Measurements from ENCODE around the gene CARS1. TPM values are rescaled to one million over a fixed set of nuclear protein-coding genes. Genes with fewer than 3 reads are reported as not detected.

Gene CARS1
- total RNA-seq, 1 donor from 2014 or later = 35.7 TPM

GRCh38 chr11:3037040-3037944 is 19.9 kb downstream of the CARS1 start:
- peak; percentile 68 for DNase-seq

- no peak for DNase-seq
These were observed 20.8 kb downstream of the CARS1 start for GRCh38 chr11:3036419-3036818.

- DNase-seq = no peak
These were observed 21.9 kb downstream of the CARS1 start for GRCh38 chr11:3035333-3035732.

- DNase-seq = no peak
These were observed 26.7 kb downstream of the CARS1 start for GRCh38 chr11:3030289-3031070.

GRCh38 chr11:3028813-3029212 is 28.4 kb downstream of the CARS1 start:
- DNase-seq = no peak

- no peak for DNase-seq
These were observed 30.4 kb downstream of the CARS1 start for GRCh38 chr11:3026803-3027202.

- no peak for DNase-seq
These were observed 34.2 kb downstream of the CARS1 start for GRCh38 chr11:3022982-3023381.

- no peak for DNase-seq
These were observed 34.8 kb downstream of the CARS1 start for GRCh38 chr11:3022300-3022967.

- DNase-seq = no peak
These were observed 36.1 kb downstream of the CARS1 start for GRCh38 chr11:3021125-3021524.

GRCh38 chr11:3020011-3020410 is 37.2 kb downstream of the CARS1 start:
- no peak for DNase-seq

GRCh38 chr11:3018596-3018995 is 38.6 kb downstream of the CARS1 start:
- no peak for DNase-seq

GRCh38 chr11:3016861-3017260 is 40.4 kb downstream of the CARS1 start:
- DNase-seq = no peak

GRCh38 chr11:3015796-3016195 is 41.4 kb downstream of the CARS1 start:
- DNase-seq = no peak

- no peak for DNase-seq
These were observed 42.3 kb downstream of the CARS1 start for GRCh38 chr11:3014943-3015342.

GRCh38 chr11:3014057-3014938 is 42.9 kb downstream of the CARS1 start:
- DNase-seq = no peak

- no peak for DNase-seq
These were observed 45.0 kb downstream of the CARS1 start for GRCh38 chr11:3011891-3012885.

- no peak for DNase-seq
These were observed 46.5 kb downstream of the CARS1 start for GRCh38 chr11:3010521-3011275.

GRCh38 chr11:3010004-3010403 is 47.2 kb downstream of the CARS1 start:
- no peak for DNase-seq

- DNase-seq = no peak
These were observed 47.7 kb downstream of the CARS1 start for GRCh38 chr11:3009481-3009880.
